GM21515 (cell line): ENCODE results near the gene ASIC2.

Experiments
- ATAC-seq: cut with Tn5 transposase; IDR thresholded peaks from one replicate; pipeline ENCODE4 v1.9.1; 2021; ENCODE audit not compliant: unreplicated experiment

ASIC2 gene

DNA sequence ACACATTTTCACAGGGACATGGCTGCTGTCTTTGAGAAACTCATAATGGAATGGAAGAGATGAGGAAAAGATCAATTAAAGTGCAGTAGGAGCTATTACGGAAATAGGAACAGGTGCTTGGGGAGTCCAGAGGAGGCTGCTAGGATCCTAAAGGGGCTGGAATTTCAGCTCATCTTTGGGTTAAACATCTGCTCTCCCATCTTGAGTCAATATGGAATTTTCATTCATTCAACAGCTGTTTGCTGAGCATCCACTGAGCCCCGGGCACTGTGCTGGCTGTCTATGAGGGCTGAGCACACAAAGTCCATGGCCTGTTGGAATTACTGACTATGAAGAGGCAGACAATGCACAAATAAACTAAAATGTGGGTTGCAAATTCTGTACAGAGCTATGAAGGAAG lies 47.9 kb downstream of the ASIC2 start:
- ATAC-seq, result no peak

GRCh38 chr17:33243732-33244131 lies 49.4 kb downstream of the ASIC2 start:
- no peak for ATAC-seq

DNA sequence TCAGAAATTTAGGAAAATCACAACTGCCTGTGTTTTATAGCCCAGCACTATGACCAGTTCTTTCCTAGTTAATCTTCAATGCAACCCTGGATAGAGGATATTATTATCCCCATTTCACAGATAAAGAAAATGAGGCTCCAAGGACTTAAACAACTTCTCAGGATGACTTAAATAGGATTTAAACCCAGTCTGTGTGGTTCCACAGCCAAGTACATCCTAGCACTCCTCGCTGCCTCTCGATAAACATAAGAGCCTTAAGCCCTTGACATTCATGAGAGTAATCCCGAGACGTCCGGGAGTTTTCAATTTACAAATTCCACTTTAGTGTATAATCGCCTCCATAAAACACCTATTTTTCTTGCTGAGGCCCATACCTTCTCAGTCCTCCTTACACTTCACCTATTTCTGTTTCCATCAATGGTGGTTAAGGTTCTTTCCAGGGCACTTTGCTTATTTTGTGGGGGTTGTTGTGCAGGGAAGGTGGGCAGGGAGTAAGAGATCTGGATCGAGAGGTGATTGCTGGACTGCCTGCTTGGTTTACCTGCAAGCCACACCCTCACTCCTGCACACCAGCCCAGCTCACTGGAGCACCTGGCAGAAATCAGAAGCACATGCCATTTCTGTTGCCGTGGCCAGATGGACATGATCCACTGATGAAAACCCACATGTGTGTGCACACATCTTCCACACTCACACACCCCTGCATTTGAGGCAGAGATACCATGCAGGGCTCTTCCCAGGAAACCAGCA lies 50.5 kb downstream of the ASIC2 start:
- no peak for ATAC-seq

- ATAC-seq, result no peak
Measured at GRCh38 chr17:33241390-33241789, 51.7 kb downstream of the ASIC2 start.

- no peak for ATAC-seq
Measured at GRCh38 chr17:33240362-33240761, 52.7 kb downstream of the ASIC2 start.

- ATAC-seq, result no peak
Measured at GRCh38 chr17:33239702-33240101, 53.4 kb downstream of the ASIC2 start.

DNA sequence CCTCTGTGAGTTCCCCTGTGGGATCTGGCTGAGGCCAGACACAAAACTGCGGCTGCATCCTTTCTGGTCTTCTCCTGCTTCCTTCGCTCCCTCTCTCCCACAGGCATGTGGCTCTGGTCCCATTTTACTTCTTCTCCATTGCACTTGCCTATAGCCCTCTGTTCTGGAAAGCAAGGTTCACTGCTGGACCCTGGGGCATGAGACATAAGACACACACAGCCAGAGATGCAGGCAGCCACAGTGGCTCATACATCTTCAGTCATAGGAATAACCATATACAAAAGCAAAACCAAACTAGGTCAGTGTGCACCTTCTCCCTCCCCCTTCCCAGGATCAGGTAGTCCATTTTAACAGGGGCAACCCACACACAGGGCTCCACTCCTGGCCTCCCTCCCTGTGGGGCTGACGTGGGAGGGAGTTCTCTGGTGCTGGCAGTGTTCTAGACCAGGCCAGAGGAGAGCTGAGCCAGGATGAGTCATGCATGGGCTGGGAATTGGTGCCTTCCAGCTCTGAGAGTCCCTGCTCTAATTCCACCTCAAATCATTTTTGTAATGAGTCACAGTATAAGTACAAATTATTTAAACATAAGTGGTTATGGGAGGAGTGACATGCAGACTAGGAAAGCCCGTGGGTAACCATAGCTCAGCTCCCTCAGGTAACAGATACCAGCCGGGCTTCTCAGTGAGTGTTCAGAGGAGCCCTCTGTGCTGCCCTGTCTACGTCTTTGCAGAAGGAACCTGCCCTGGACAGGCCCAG lies 58.0 kb downstream of the ASIC2 start:
- ATAC-seq, result no peak

DNA sequence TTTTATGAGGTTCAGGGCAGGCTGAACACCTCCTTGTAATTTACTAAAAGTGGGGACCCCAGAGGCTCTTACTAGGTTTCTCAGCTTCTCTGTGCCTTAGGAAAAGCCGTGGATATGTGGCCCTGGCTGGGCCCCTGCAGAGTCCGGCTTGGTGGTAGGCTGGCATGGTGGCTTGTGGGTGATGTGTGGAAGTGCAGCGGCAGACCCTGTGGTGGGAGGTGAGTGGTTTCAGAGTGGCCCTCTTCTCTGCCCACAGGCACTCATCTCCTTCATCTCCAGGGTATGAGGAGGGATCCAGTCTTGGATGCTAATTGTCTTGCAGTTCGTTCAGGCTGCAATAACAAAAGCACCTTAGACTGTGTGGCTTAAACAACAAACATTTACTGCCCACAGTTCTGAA lies 58.9 kb downstream of the ASIC2 start:
- ATAC-seq, result no peak

DNA sequence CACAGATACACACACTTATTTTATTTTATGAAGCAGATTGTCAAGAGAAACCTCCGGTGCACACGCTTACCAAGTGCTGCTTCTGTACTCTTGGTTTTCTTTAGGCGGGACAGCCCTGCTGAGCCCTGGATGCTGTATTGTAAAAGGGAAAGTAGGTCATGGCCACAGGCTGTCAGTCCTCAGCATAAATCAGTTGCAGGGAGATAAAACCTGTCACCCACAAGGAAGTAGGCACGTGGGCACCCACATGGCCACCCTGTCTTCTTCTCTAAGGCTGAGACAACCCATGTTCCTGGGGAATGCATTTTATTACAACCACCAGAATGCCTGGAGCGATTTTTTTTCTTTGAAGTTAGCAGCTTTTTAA lies 59.3 kb downstream of the ASIC2 start:
- no peak for ATAC-seq

DNA sequence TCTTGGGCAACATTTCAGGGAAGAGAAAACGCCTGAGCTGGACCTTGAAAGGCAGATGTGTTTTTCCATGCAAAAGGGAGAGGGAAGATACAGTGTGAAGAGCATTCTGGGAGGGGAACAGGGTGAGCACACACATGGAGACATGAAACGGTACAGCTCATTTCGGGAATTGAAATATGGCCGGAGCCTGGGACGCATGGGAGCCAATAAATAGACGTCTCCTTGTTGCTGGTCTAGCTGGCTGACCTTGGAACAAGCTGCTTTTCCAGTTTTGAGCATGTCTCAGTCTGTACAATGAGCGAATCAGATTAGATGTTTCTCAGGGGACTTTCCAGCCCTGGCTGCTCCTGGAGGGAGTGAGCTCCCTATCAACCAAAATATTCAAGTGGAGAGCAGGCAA lies 63.6 kb downstream of the ASIC2 start:
- no peak for ATAC-seq

GRCh38 chr17:33229028-33229427 lies 64.1 kb downstream of the ASIC2 start:
- no peak for ATAC-seq

- ATAC-seq, result no peak
Measured at GRCh38 chr17:33228548-33228947, 64.5 kb downstream of the ASIC2 start.

- ATAC-seq, result no peak
Measured at GRCh38 chr17:33227911-33228310, 65.2 kb downstream of the ASIC2 start.

- ATAC-seq, result no peak
Measured at GRCh38 chr17:33225994-33226393, 67.1 kb downstream of the ASIC2 start.

GRCh38 chr17:33225509-33225908 lies 67.6 kb downstream of the ASIC2 start:
- ATAC-seq, result no peak

DNA sequence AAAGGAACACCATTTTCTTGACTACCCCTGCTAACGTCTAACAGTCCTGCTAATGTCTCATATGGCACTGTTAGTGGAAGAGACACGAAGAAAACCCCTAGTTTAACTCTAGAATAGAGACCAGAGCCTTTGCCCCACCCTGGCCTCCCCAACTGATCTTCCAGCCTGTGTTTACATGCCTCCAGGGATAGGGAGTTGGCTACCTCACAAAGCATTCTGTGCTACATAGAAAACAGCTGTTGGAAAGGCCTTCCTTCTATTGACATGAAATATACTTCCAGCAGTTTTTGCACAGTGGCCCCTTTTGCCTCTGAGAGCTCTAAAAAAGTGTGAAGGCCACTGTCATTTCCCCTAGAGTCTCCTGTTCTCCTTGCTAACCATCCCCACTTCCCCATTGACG lies 73.1 kb downstream of the ASIC2 start:
- ATAC-seq, result no peak

- ATAC-seq, result no peak
Measured at GRCh38 chr17:33218698-33219601, 74.1 kb downstream of the ASIC2 start.

GRCh38 chr17:33217891-33218290 lies 75.2 kb downstream of the ASIC2 start:
- no peak for ATAC-seq

DNA sequence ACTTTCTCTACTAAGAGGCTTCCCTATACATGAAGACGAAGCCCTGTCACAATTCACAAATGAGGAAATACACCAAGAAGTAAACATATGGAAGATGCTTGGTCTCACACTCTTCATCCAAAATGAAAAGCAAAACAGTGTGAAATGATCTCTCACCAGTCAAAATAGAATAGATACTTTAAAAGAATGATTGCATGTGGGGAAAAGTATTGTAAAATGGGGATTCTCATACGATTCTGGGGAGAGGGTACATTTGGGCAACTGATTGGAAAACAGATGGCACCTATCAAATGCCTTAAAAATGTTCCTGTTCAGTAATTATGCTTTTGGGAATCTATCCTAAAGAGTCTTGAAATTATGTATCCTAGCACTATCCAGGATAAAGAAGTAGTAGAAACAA lies 78.1 kb downstream of the ASIC2 start:
- no peak for ATAC-seq

GRCh38 chr17:33210285-33210684 lies 82.8 kb downstream of the ASIC2 start:
- no peak for ATAC-seq

DNA sequence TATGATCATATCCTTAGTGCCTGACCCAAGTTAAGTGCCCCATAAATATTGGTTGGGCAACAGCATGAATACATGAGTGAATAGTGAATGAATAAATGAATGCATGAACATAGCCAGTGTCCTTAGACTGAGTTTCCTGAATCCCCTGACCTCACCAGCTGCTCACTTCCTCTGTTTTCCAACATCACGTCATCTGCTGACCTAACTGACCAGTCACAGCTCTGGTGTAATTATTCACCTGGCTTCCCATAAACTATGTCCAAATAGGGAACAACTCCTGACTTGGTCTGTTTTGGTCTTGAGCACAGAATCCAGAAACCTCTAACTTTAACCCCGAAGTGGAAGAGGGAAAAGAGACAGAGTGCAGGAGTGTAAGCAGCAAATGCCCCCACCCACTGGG lies 83.4 kb downstream of the ASIC2 start:
- ATAC-seq, result no peak

DNA sequence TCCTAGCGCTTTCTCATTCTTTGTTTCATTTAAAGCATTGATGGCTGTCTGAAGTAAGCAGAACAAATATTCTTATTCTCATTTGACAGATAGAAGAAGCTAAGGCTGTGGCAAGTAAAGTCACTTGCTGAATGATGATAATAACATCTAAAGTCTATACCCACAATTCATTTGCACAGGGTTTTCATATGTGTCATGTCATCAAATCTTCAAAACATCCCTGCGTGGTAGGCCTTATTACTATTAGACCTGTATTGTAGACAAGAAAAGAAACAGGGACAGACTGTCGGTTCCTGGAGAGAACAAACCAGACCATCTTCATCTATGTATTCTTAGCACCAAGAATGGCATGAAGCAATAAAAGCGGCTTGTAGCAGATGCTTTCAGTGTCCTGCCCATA lies 85.9 kb downstream of the ASIC2 start:
- ATAC-seq, result no peak
